Upper lobe of left lung (tissue), 6 donors: ENCODE results near the gene SBF2. TPM values are rescaled to one million over a fixed set of nuclear protein-coding genes. Genes with fewer than 3 reads are reported as not detected.

Experiments used
- ATAC-seq, 2 donors: fragments of 200-7000 bp; cut with Tn5 transposase; one replicate each; pipeline ENCODE4 v1.9.1; 2022; ENCODE audit warnings: mild to moderate bottlenecking in 2 of 2, moderate library complexity in 2 of 2; ENCODE audit not compliant: low FRiP score in 2 of 2
- DNase-seq, 2 donors: peaks; one replicate each; pipeline ENCODE4 v3.0.0-alpha.2; 2019 to 2020
- H3K27ac ChIP-seq, 4 donors: fragments of 200-600 bp; sonication (generic); one replicate each; pipeline ENCODE4 v1.5.1; 2016 to 2019
- H3K27me3 ChIP-seq, 4 donors: fragments of 200-600 bp; sonication (generic); one replicate each; pipeline ENCODE4 v1.5.1; 2017 to 2019
- H3K36me3 ChIP-seq, 4 donors: fragments of 200-600 bp; sonication (generic); one replicate each; pipeline ENCODE4 v1.5.1; 2016 to 2019
- H3K4me1 ChIP-seq, 4 donors: fragments of 200-600 bp; sonication (generic); one replicate each; pipeline ENCODE4 v1.5.1; 2018 to 2019
- H3K4me3 ChIP-seq, 4 donors: fragments of 200-600 bp; sonication (generic); one replicate each; pipeline ENCODE4 v1.5.1; 2017 to 2019; ENCODE audit warnings: mild to moderate bottlenecking in 2 of 4, moderate library complexity in 1 of 4
- H3K9me3 ChIP-seq, 4 donors: fragments of 200-600 bp; sonication (generic); one replicate each; pipeline ENCODE4 v1.5.1; 2018 to 2019
- EP300 ChIP-seq, 4 donors: sonication (generic); formaldehyde crosslinking; IDR thresholded peaks; one replicate each; pipeline ENCODE4 v1.5.1; 2017; ENCODE audit warnings: antibody characterized with exemption in 4 of 4, control low read depth in 2 of 4
- POLR2A ChIP-seq, 4 donors: fragments of 450-650 bp; IDR thresholded peaks; one replicate each; pipeline ENCODE4 v1.5.1; 2016 to 2017; ENCODE audit warnings: antibody characterized with exemption in 4 of 4, mild to moderate bottlenecking in 2 of 4
- POLR2AphosphoS5 ChIP-seq, 2 donors: sonication (generic); formaldehyde crosslinking; IDR thresholded peaks; one replicate each; pipeline ENCODE4 v1.5.1; 2017; ENCODE audit warnings: antibody characterized with exemption in 2 of 2
- WGBS, 2 donors: methylation state at CpG; one replicate each; pipeline ENCODE4 v1.1.5; 2017 to 2018; 5-methylcytosine and 5-hydroxymethylcytosine counted together
- total RNA-seq, 6 donors: library from RNA; depleted of rRNA in 4 of 6; stranded (reverse); fragments of >200 nt in 4 of 6; gene quantifications; one replicate each; pipeline versions ENCODE4 v1.1.0 to v1.2.1, GENCODE V29; 2016 to 2021
- TF ChIP-seq, protein P1 (sequence below), 6 experiments: fragments of 450-650 bp in 4 of 6; fragments of 200-600 bp in 2 of 6; sonication (generic) in 2 of 6; IDR thresholded peaks; one replicate each; pipeline ENCODE4 v1.5.1; 2016 to 2019; ENCODE audit warnings: antibody characterized with exemption in 6 of 6
- donor health status: DM: no; HTN: no; CAD: no; lungs with moderate emphysema.
- donor health status: DM: no; HTN: yes; CAD: no; lungs with severe emphysema.

Gene SBF2
- total RNA-seq, 6 donors from 2014 or later = 22.2 to 54.5 (median 41.2) TPM

GRCh38 chr11:10307022-10307399 is 13.0 kb upstream of the SBF2 start:
- ATAC-seq (no peak), DNase-seq (no peak)
- TF ChIP-seq EP300 (IDR thresholded peaks at IDR 0.05) = no peak
- peak in 1 of 2 donors; percentile 8 for TF ChIP-seq POLR2AphosphoS5 (IDR thresholded peaks at IDR 0.05)
- no peak for TF ChIP-seq POLR2A (IDR thresholded peaks at IDR 0.05)
- TF ChIP-seq, protein P1, sequence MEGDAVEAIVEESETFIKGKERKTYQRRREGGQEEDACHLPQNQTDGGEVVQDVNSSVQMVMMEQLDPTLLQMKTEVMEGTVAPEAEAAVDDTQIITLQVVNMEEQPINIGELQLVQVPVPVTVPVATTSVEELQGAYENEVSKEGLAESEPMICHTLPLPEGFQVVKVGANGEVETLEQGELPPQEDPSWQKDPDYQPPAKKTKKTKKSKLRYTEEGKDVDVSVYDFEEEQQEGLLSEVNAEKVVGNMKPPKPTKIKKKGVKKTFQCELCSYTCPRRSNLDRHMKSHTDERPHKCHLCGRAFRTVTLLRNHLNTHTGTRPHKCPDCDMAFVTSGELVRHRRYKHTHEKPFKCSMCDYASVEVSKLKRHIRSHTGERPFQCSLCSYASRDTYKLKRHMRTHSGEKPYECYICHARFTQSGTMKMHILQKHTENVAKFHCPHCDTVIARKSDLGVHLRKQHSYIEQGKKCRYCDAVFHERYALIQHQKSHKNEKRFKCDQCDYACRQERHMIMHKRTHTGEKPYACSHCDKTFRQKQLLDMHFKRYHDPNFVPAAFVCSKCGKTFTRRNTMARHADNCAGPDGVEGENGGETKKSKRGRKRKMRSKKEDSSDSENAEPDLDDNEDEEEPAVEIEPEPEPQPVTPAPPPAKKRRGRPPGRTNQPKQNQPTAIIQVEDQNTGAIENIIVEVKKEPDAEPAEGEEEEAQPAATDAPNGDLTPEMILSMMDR (IDR thresholded peaks at IDR 0.05) = no peak
- peak overlapping the region; percentile 48 to 80 (median 62) for H3K4me3 ChIP-seq
- peaks cover 0 to 8% (median 2%) of the 10 kb centered on the region in 4 donors for H3K27me3 ChIP-seq
- H3K27ac ChIP-seq = peak overlapping the region; percentile 85 to 92 (median 86)
- H3K4me1 ChIP-seq = peaks cover 43 to 74% (median 70%) of the 10 kb centered on the region in 4 donors
- H3K9me3 ChIP-seq = no peaks in the 10 kb centered on the region
- 8 to 11% methylated on average over 9 of the region's 9 CpGs for WGBS, 2 donors
- H3K36me3 ChIP-seq = peaks cover 0 to 7% (median 0%) of the 10 kb centered on the region in 4 donors

GRCh38 chr11:10305964-10306918 is 12.2 kb upstream of the SBF2 start:
- Histone ChIP-seq H3K4me3 (peak overlapping the region; percentile 48 to 80 (median 62)), H3K4me1 (peaks cover 46 to 80% (median 74%) of the 10 kb centered on the region in 4 donors), H3K27ac (peak overlapping the region; percentile 85 to 92 (median 86)), H3K36me3 (peaks cover 0 to 7% (median 0%) of the 10 kb centered on the region in 4 donors), H3K9me3 (no peaks in the 10 kb centered on the region), H3K27me3 (peaks cover 0 to 8% (median 2%) of the 10 kb centered on the region in 4 donors)
- WGBS, 2 donors = 0 to 6% methylated on average over 30 to 39 of the region's 65 CpGs
- DNase-seq = peak in 1 of 2 donors; percentile 85
- TF ChIP-seq, protein P1 (IDR thresholded peaks at IDR 0.05) = peak in 1 of 6 experiments; percentile 6
- TF ChIP-seq POLR2A (IDR thresholded peaks at IDR 0.05) = no peak
- TF ChIP-seq POLR2AphosphoS5 (IDR thresholded peaks at IDR 0.05) = no peak
- ATAC-seq = no peak

- peak overlapping the region; percentile 48 to 80 (median 62) for H3K4me3 ChIP-seq
- WGBS, 2 donors = 1 to 3% methylated on average over 10 to 43 of the region's 51 CpGs
- peaks cover 0 to 7% (median 0%) of the 10 kb centered on the region in 4 donors for H3K36me3 ChIP-seq
- H3K27me3 ChIP-seq = peaks cover 0 to 8% (median 2%) of the 10 kb centered on the region in 4 donors
- DNase-seq = peak; percentile 64 to 89
- peak in 1 of 2 donors; percentile 9 for ATAC-seq
- peak overlapping the region; percentile 85 to 92 (median 86) for H3K27ac ChIP-seq
- H3K9me3 ChIP-seq = no peaks in the 10 kb centered on the region
- TF ChIP-seq POLR2A (IDR thresholded peaks at IDR 0.05) (peak in 1 of 4 donors; percentile 32), POLR2AphosphoS5 (IDR thresholded peaks at IDR 0.05) (peak; percentile 44 to 66), EP300 (IDR thresholded peaks at IDR 0.05) (no peak)
- H3K4me1 ChIP-seq = peaks cover 46 to 80% (median 73%) of the 10 kb centered on the region in 4 donors
Measured at GRCh38 chr11:10305262-10305963, 11.4 kb upstream of the SBF2 start.

GRCh38 chr11:10304495-10305261 is 10.7 kb upstream of the SBF2 start, which contains the start of gene ADM:
ADM (plus strand) TSS chr11:10305073; CDS start chr11:10305701, 628 bp downstream.
- H3K4me3 ChIP-seq = peak within 1 kb of the TSS; percentile 48 to 80 (median 62)
- peaks cover 42 to 75% (median 71%) of the 10 kb centered on the region in 4 donors for H3K4me1 ChIP-seq
- peaks cover 0 to 8% (median 2%) of the 10 kb centered on the region in 4 donors for H3K27me3 ChIP-seq
- peaks cover 0 to 7% (median 0%) of the 10 kb centered on the region in 4 donors for H3K36me3 ChIP-seq
- peak; percentile 61 to 93 (median 86) for TF ChIP-seq POLR2A (IDR thresholded peaks at IDR 0.05)
- TF ChIP-seq EP300 (IDR thresholded peaks at IDR 0.05) = peak in 1 of 4 donors; percentile 26
- peak; percentile 98 for TF ChIP-seq POLR2AphosphoS5 (IDR thresholded peaks at IDR 0.05)
- TF ChIP-seq, protein P1 (IDR thresholded peaks at IDR 0.05) = peak; percentile 29 to 78 (median 63)
- peak within 1 kb of the TSS; percentile 85 to 92 (median 86) for H3K27ac ChIP-seq
- 0 to 1% methylated on average over 21 to 42 of the region's 48 CpGs for WGBS, 2 donors
- ATAC-seq = peak; percentile 75 to 78
- peak; percentile 87 to 96 for DNase-seq
- no peaks in the 10 kb centered on the region for H3K9me3 ChIP-seq
